GM18907 (cell line): Measurements from ENCODE around the gene STK32A.
"Not testable (repeated sequence)": the region's sequence is repeated elsewhere in the genome, so short reads cannot be mapped to it uniquely, and the experiment has no call there.

Experiments
- ATAC-seq: cut with Tn5 transposase; IDR thresholded peaks from one replicate; pipeline ENCODE4 v1.9.1; 2021; ENCODE audit warnings: mild to moderate bottlenecking, moderate library complexity; ENCODE audit not compliant: unreplicated experiment

The STK32A gene

DNA sequence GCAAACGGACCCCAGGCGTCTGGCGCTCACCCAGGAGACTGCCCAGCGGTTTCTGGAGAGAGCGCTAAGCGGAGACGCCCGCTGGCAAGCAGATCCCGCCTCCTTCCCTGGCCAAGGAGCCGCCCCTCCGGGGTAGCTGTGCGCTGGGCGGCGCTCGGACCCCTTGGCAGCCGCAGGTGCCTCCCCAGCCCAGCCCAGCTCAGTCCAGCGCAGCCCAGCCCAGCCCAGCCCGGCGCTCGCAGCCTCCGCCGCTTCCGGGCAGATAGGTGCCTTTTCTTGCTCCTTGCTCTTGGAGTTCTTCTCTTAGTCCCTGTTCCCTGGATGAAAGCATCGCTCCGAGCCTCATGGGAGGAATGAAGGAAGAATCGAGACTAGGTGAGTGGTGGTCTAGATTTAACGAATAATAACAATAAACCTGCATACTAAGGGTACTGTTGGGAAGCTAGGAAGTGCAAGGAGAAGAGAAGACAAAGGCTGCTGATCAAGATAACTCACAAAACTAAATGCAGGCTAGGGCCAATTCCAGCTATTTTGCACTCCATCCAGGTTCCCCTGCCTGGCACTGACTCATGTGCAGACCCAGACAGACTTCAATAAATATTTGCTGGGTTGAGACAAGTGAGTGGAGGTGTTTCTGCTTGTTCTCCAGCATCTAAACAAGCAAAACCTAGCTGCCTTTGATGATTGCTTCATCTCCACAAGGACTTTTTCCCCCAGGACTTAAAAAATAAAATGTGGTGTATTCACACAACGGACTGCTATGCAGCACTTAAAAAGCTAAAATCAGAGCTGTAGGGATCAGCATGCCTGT lies at the start of gene STK32A:
Gene STK32A (plus strand): TSS at position 202 of the 811 bp plus-strand sequence. CDS start 4,609 bp downstream, outside the sequence.
- no peak for ATAC-seq

DNA sequence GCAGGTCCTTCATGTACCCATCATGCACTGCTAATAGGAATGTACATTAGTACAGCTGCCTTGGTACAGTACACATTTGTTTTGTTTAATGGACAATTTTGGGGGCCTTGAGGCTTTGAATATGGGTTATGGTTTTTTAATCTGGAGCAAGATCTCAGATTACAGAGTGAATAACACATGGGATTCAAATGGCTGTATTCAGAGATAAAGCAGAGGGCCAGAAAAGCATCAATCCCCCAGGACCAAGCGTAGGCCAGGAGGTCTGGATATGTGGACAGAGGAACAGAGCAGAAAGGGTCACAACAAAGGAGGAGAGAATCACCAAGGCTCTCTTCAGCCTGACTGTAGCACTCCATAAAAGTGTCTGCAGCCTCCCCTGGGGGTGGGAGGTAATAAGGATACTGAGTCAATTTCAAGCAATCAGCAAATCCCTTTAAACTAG lies 47.7 kb upstream of the STK32A start:
- ATAC-seq: no peak

DNA sequence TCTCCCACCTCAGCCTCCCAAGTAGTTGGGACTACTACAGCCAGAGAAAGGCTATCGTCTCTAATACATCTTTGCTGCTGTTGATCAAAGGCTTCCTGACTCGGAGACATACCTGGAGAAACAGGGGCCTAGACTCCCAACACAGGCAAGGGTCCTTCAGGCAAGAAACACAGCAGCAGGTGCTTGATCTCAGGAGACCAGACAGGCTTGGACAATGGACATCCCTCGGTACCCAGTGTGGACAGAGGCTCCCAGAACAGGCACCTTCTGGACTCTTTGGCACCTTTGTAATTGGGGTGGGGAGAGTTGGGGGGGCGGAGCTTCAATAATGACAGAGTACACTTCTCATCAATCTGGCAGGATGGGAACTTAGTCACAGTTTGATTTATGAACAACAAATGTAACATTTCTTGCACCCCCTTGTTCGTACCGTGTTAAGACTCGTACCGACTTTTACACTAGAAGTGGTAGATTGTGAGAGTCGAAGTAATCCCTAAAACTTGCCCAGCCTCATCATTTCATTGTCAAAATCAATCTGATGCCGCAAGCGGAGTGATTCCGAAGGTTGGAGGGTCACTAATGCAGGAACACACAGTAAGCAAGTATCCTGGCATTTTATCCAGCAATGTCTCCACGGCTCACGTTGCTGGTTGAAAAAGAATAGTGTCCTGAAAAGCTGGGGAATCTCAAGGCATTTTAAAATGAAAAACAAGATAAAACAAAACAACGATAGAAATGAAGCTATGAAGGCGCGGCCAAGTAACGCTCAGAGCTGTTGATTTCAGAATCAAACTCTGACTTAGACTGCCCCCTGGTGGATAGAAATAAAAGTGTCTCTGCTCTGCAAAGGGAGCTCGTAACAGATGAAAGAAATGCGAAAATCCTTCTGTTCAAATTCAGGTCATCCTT lies 46.4 kb upstream of the STK32A start:
- ATAC-seq: peak; percentile 91

DNA sequence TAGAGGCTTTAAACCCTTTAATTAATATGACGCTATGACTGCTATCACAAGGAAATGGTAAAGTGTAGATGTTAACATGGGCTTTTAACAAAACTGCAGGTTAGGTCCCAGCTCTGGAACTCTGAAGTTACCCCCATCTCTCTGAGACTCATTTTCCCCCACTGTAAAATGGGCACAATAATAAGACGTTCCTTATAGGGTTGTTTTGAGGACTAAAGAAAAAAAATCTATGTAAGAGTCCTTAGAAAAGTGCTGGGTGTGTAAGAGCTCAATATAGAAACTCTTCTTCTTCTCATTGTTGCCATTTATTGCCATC lies 45.8 kb upstream of the STK32A start:
- no peak for ATAC-seq

DNA sequence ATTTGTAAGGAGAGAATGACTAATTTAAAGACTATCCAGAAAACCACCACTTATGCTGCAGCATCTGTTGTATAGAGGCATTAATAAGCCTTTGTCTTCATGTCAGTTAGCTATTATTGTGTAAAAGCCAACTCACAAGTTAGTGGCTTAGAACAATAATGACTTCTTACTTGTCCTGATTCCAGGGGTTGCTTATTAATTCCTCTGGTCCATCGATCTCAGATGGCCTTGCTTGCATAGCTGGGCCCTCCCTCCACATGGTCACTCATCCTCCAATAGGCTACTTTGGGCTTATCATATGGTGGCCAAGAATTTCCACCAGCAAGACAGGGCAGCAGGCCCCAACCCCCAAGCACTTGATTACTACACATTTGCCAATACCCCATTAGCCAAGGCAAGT lies 44.5 kb upstream of the STK32A start:
- ATAC-seq: peak; percentile 52

DNA sequence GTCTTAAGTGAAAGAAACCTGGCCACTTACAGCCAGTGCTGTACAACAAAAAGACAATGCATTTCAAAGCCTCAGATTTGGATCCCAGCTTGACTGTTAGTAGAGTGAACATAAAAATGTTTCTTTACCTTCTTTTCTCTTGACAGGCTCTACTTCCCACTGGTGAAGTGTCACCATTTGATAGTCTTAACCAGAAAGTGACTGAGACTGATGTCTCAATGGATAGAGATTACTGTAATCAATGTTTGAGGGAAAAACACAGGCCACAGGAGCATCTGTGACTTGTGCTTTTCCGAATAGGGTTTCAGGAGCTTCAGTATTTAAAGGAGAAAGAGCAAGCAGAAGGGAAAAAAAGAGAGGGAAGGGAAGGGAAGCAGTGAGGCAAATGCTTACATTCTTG lies 41.7 kb upstream of the STK32A start:
- no peak for ATAC-seq

DNA sequence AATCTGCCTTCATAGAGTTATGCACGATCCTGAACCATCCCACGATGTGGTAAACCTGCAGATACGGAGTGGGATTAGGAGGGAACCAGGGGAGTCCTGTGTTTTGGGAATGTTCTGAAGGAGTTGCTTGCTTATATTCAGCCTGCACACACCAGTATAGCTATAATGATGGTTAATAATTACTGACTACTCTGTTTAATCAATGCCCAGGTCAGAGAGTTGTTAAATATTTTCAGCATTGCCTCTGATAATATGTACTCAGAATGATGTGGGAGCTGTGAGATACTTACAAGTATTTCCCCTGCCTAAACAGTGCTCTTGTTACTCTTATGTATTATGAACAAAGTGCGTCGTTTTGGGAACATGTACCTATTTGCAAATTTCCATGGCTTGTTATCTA lies 34.8 kb upstream of the STK32A start:
- no peak for ATAC-seq

DNA sequence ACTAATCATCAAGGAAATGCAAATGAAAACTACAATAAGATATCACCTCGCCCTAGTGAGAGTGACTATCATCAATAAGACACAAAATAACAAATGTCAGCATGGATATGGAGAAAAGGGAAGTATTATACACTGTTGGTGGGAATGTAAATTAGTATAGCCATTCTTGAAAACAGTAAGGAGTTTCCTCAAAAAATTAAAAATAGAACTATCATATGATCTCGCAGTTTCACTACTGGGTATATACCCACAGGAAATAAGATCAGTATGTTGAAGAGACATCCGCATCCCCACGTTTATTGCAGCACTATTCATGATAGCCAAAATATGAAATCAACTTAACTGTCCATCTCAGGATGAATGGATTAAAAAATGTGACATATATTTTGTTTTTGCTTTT lies 31.6 kb upstream of the STK32A start:
- ATAC-seq: no peak

DNA sequence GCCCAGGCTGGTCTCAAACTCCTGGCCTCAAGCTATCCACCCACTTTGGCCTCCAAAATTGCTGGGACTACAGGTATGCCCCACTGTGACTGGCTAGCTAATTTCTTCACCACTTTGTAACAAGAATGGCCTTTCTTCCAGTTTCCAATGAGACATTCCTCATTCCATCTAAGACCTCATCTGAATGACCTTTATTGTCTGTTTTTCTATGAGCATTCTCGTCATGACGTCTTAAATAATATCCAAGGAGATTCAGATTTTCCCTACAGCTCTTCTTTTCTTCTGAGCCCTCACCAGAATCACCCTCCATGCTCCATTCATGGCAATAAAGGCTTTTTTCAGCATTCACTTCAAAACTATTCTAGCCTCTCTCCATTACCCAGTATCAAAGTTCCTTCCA lies 30.2 kb upstream of the STK32A start:
- ATAC-seq: no peak

DNA sequence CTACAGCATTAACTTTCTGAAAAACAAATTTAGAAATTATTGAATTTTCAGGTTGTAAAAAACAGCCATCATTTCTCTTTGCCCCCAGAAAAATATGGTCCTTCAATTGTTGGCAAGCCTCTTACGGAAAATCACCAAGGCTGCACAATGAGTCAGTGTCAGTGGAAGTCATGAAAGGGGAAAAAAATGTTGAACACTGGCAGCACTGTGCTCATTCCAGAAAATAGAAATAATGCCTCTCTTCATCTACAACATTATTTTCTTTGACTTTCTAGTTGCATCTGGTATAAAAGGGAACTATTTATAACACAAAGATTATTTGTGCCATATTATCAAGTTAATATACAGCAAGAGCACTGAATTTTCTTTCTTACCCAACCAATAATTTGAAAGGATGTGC lies 26.7 kb upstream of the STK32A start:
- no peak for ATAC-seq

DNA sequence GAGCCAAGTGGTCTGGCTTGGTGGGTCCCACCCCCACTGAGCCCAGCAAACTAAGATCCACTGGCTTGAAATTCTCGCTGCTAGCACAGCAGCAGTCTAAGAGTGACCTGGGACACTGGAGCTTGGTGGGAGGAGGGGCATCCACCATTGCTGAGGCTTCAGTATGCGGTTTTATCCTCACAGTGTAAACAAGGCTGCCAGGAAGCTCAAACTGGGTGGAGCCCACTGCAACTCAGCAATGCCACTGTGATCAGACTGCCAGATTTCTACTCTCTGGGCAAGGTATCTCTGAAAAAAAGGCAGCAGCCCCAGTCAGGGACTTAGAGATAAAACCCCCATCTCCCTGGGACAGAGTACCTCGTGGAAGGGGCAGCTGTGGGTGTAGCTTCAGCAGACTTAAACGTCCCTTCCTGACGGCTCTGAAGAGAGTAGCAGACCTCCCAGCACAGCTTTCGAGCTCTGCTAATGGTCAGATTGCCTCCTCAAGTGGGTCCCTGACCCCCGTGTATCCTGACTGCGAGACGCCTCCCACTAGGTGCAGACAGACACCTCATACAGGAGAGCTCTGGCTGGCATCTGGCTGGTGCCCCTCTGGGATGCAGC lies 18.2 kb upstream of the STK32A start:
- no peak for ATAC-seq

DNA sequence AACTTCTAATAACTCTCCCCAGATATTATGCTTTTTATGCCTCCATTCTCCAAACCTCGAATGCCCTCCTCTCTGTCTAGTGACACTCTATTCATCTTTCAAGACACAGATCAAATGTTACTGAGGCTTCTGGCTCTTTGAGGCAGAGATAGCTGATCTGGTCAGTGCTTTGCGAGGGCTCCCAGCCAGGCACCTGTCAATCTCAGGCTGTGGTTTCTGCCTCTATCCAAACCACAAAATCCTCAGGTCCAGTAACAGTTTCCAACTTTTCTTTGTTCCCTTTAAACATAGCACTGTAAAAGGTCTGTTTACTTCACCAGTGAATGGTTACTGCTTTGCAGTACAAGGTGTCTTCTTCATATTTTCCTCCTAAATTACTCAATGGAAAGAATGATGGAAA lies 11.5 kb upstream of the STK32A start:
- no peak for ATAC-seq

DNA sequence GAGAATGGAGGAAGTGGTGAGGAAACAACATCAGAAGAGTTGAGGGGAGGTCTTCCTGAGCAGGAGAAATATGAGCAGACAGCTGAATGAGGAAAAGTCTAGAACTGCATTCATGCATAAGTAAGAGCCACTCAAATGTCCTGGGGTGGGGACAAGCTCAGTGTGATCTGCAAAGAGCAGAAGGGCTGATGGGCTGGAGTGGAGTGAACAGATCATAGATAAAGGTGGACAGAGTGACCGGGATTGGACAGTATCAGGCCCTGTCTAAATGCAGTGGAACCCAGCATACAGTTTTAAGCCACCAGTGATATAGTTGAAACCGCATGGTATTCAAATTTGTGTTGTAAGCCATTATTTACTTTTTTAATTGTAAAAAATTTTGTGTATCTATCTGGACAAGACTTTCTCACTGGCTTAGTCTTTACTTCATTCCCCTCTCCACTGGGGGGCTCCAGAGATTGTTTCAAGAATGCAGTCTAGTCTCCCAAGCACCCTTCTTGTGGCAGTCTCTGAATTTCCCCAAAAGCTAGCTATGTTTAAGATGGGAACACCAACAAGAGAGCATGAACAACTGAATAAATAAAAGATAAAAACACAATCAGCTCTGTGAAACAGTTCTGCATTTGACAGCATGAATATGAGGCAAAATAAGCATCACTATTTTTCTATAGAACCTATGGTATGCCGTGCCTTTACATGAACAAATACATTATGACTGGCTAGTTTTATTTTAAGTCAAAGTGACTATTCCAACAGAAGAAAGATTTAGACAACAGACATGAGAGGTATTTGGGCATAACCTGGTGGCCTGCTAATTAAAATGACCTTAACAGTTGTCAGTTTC lies 10.7 kb upstream of the STK32A start:
- ATAC-seq: peak; percentile 74

DNA sequence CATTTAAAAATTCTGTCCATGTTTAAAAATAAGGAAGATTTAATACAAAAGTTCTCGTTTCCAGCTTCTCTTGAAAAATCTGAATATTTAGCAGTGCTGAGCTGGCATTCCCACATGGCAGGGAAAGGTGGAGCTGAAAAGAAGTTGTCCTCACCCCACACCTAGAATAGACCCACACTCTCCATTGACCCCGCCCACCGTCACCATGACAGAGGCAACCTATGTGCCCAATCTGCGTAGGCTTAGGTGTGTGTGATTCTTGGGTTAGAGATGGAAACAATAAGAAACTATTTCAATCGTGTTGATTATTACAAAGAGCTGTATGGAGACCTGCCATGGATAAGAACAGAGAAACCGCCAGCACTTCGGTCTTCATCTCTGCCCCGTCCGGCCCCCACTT lies 8.9 kb upstream of the STK32A start:
- ATAC-seq: no peak

DNA sequence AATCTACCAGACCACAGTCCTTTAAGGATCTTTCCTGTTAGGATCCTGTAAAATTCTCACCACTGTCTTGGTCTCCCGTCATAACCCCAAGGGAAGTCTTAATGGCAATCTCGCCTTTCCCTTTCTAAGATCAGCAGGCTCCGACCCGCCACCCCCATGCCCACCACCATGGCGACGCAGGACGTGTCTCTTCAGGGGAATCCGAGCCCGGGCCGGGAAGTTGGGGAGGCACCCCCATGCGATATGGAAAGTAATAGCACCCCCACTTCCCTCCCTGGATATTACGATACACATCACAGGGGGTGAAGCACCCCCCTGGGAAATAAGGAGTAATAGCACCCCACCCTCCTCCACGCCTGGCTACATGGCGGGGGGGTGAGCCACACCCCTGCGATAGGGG lies 8.3 kb upstream of the STK32A start:
- no peak for ATAC-seq

DNA sequence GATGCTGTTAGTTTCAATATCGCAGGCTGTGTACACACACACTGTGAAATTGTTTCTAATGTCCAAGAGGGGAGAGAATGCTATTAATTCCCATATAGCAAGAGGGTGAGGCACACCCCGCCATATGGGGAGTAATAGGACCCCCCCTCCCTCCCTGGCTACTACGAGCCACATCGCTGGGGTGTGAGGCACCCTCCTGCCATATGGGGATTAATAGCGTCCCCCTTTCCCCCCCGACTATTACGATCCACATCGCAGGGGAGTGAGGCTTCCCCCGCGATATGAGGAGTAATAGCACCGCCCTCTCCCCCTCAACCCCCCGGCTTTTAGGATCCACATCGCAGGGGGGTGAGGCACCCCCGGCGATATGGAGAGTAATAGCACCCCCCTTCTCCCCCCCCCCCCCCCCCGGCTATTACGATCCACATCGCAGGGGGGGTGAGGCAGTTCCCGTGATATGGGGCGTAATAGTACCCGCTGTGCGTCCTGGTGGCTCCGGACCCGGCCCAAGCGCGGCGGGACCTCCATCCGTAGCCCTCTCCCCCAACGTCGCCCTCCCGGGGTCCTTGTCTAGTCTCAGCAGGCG lies 494 bp upstream of the STK32A start:
- ATAC-seq: no peak

DNA sequence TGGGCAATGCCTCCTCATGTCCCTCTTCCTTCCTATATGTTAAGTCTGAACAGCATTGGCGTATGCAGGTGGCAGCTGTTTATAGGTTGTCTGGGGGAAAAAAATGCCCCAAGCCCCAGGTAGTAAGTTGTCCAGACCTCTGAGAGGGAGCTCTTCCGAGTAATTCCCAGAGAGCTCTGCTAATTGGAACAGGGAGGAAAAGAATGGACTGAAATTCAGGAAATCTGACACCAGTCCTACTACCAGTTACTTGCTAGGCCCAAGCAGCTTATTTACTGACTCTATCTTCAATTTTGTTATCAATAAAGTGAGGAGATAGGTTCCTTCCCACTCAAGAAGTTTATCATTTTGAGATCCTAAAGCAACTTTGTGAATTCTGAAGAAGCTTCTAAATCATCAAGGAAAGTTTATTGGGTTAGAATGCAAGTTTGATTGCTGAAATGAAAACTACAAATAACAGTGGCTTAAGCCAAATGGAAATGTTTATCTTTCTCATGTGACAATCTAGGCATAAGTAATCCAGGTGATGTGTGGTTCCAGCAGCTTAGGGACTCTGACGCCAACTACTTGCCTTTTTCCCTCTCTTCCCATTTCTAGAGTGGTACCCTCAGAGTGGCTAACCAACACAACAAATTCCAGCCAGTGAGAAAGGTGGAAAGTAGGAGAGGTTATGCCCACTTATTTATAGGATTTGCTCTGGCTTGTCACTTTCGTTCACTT lies 5.6 kb downstream of the STK32A start:
- no peak for ATAC-seq

DNA sequence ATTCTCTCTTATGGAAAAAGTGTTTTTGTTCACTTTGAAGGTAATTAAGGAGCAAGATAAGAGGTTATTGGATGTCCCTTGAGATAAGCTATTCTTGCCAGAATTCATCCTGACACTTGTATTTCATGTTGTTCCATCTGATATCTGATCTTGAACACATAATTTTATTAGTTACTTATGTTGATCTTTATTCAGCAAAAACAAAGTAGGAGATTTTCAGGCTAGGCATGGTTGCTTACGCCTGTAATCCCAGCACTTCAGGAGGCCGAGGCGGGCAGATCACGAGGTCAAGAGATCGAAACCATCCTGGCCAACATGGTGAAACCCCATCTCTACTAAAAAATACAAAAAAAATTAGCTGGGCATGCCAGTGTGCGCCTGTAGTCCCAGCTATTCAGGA lies 8.4 kb downstream of the STK32A start:
- not testable (repeated sequence) for ATAC-seq

DNA sequence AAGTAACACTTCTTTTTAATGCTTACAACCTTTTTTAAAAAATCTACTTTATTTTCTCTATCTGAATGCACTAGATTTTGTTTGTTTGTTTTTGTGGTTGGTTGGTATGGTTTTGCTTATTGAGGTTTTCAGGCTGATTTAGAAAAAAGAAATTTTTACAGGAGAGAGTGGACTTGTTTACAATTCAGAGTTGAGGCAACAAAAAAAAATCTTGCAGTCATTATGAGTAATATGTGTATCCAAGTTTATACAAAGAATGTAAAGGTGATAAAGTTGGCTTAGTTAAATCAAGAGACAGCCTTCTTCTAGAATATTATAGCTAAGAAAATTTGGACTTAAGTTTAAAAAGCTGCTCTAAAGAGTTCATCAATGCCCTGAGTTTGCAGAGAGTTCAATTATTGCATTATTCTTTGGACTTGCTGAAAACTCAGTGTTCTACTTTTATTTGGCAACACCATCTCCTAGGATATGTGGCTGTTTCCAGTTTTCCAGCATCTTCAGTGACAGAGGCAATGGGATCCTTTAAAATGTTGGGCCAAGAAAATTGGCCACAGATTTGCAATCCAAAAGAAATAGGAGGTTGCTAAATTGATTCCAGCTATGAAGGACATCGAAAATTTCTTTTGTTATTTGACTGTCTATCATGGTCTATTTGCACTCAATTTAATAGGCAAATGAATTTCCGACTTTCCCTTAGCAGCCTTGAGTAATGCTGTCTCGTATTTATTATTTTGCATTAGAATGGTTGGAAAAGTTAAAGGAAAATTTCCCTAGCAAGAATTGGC lies 10.7 kb downstream of the STK32A start:
- no peak for ATAC-seq
